GM23248 (cell line): Measurements from ENCODE around the gene C10orf105.

Source experiments
- EZH2 ChIP-seq: fragments of 200-600 bp; sonication (generic); IDR thresholded peaks from 2 replicates; pipeline ENCODE4 v1.6.1; 2018; ENCODE audit warnings: antibody characterized with exemption, mild to moderate bottlenecking; ENCODE audit not compliant: insufficient read depth, poor library complexity, severe bottlenecking
- EZH2phosphoT487 ChIP-seq: fragments of 200-600 bp; sonication (generic); IDR thresholded peaks from 2 replicates; pipeline ENCODE4 v1.6.1; 2018; ENCODE audit warnings: antibody characterized with exemption, moderate library complexity, mild to moderate bottlenecking, low read depth; ENCODE audit not compliant: insufficient read depth

GRCh38 chr10:71722849-71723248 is 3.3 kb upstream of the C10orf105 start:
- TF ChIP-seq EZH2, result no peak
- TF ChIP-seq EZH2phosphoT487, result no peak
